22Rv1 (cell line): ENCODE results near the gene RNF220.

Experiments used
- ZFX ChIP-seq: fragments of 450-650 bp; IDR thresholded peaks from 2 replicates; pipeline ENCODE4 v1.6.1; 2017; ENCODE audit warnings: antibody characterized with exemption, borderline replicate concordance
- TF ChIP-seq, protein P1 (sequence below): fragments of 450-650 bp; IDR thresholded peaks from 2 replicates; pipeline ENCODE4 v1.5.1; 2017; ENCODE audit warnings: mild to moderate bottlenecking

DNA sequence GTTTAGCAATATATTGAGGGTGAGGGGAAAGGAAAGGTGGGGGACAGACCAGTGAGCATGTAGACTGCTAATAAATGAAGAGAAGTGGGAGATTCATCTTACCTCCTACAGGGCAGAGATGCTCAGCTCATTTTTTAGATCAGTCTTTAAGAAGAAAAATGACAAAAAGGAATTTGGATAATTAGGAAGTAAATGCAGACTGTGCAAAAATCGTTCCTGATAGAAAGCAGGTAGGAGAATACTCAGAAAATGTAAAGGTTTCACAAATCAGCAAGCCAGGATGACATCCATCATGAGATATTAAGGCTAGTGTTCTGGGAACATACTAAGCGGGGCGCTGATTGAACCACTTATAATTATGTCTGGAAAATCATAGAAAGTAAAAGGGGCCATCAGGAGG lies 106.3 kb downstream of the RNF220 start:
- TF ChIP-seq, protein P1, sequence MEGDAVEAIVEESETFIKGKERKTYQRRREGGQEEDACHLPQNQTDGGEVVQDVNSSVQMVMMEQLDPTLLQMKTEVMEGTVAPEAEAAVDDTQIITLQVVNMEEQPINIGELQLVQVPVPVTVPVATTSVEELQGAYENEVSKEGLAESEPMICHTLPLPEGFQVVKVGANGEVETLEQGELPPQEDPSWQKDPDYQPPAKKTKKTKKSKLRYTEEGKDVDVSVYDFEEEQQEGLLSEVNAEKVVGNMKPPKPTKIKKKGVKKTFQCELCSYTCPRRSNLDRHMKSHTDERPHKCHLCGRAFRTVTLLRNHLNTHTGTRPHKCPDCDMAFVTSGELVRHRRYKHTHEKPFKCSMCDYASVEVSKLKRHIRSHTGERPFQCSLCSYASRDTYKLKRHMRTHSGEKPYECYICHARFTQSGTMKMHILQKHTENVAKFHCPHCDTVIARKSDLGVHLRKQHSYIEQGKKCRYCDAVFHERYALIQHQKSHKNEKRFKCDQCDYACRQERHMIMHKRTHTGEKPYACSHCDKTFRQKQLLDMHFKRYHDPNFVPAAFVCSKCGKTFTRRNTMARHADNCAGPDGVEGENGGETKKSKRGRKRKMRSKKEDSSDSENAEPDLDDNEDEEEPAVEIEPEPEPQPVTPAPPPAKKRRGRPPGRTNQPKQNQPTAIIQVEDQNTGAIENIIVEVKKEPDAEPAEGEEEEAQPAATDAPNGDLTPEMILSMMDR: no peak
- TF ChIP-seq ZFX: no peak
